GM12878 (cell line): ENCODE data around the gene ADM2. TPM values are rescaled to one million over a fixed set of nuclear protein-coding genes. Genes with fewer than 3 reads are reported as not detected.
A peak's percentile ranks its signal among the peaks of the same experiment; 100 is the strongest.

ENCODE experiments used
- ATAC-seq: fragments of 200-7000 bp; cut with Tn5 transposase; 3 replicates; pipeline ENCODE4 v1.9.1; 2020; ENCODE audit warnings: mild to moderate bottlenecking, moderate library complexity
- BruUV-seq: library from RNA; stranded (reverse); fragments of 400-500 nt; replicated peaks from 2 replicates; lab custom pipeline; 2021; lab: Mats Ljungman, UMichigan
- CTCF ChIA-PET: fragments of 300-600 bp; sonication (Branson Sonifier 250); formaldehyde crosslinking; extraction: SDS; loops from one replicate; lab custom pipeline; 2021; ENCODE audit warnings: inconsistent platforms; lab: Yijun Ruan, JAX
- POLR2A ChIA-PET: fragments of 350-600 bp; formaldehyde crosslinking; extraction: SDS; loops from one replicate; lab custom pipeline; 2021; ENCODE audit warnings: inconsistent platforms; lab: Charles Lee
- RAD21 ChIA-PET: fragments of 300-600 bp; sonication (Branson Sonifier 250); formaldehyde crosslinking; loops from one replicate; lab custom pipeline; 2023; ENCODE audit warnings: antibody characterized with exemption; ENCODE audit not compliant: unreplicated experiment; lab: Charles Lee
- SMC1A ChIA-PET: fragments of 300-600 bp; sonication (Branson Sonifier 250); formaldehyde crosslinking; loops from one replicate; lab custom pipeline; 2023; ENCODE audit not compliant: unreplicated experiment, uncharacterized antibody; lab: Charles Lee
- DNase-seq: peaks from one replicate; pipeline ENCODE4 v3.0.0-alpha.2; 2011; ENCODE audit warnings: low read depth, low spot score
- FAIRE-seq: peaks from 3 replicates; lab custom pipeline; 2011; peaks lifted over from hg19 to GRCh38; lab: Jason Lieb, UNC
- H2AFZ ChIP-seq: 2 replicates; pipeline ENCODE4 v1.6.0; 2011; ENCODE audit warnings: low read depth, low read length, control low read depth; ENCODE audit not compliant: control insufficient read depth
- H3K27ac ChIP-seq: 2 replicates; pipeline ENCODE4 v1.5.1; 2011; ENCODE audit warnings: control low read depth; ENCODE audit not compliant: control insufficient read depth, insufficient read depth
- H3K27me3 ChIP-seq, 2 experiments: replicated peaks in 1 of 2; 2 replicates each; pipeline versions ENCODE4 v1.6.0 to v1.6.1; 2011; ENCODE audit warnings: low read length in 1 of 2; ENCODE audit not compliant: control insufficient read depth in 2 of 2, insufficient read depth in 2 of 2
- H3K36me3 ChIP-seq, 2 experiments: 2 replicates each; pipeline ENCODE4 v1.5.1; 2011; ENCODE audit warnings: low read length in 1 of 2; ENCODE audit not compliant: control insufficient read depth in 2 of 2, insufficient read depth in 2 of 2
- H3K4me1 ChIP-seq: 2 replicates; pipeline ENCODE4 v1.6.1; 2011; ENCODE audit warnings: mild to moderate bottlenecking, low read length, moderate library complexity, mixed read lengths; ENCODE audit not compliant: control insufficient read depth, insufficient read depth
- H3K4me2 ChIP-seq: 2 replicates; pipeline ENCODE4 v1.6.0; 2011; ENCODE audit warnings: control low read depth; ENCODE audit not compliant: control insufficient read depth, insufficient read depth
- H3K4me3 ChIP-seq: fragments of 200-600 bp; sonication (generic); 2 replicates; pipeline ENCODE4 v1.5.1; 2016
- H3K79me2 ChIP-seq: 2 replicates; pipeline ENCODE4 v1.6.0; 2011; ENCODE audit warnings: low read length; ENCODE audit not compliant: control insufficient read depth, insufficient read depth
- H3K9ac ChIP-seq: 2 replicates; pipeline ENCODE4 v1.8.0; 2011; ENCODE audit warnings: low read length, control low read depth, mixed read lengths; ENCODE audit not compliant: control insufficient read depth, insufficient read depth
- H3K9me3 ChIP-seq: replicated peaks from 3 replicates; pipeline ENCODE4 v1.5.1; 2011; ENCODE audit warnings: mild to moderate bottlenecking, low read length; ENCODE audit not compliant: control insufficient read depth, insufficient read depth
- H4K20me1 ChIP-seq: 2 replicates; pipeline ENCODE4 v1.6.0; 2011; ENCODE audit not compliant: control insufficient read depth, insufficient read depth
- IKZF1 ChIP-seq: fragments of 450-650 bp; conservative IDR thresholded peaks from 2 replicates; pipeline ENCODE4 v1.6.1; 2017; ENCODE audit warnings: antibody characterized with exemption, mild to moderate bottlenecking
- NR2C2 ChIP-seq: IDR thresholded peaks from 2 replicates; pipeline ENCODE4 v1.6.1; 2011; ENCODE audit warnings: borderline replicate concordance, low read depth; ENCODE audit not compliant: control insufficient read depth, insufficient read length
- POU2F2 ChIP-seq: IDR thresholded peaks from 3 replicates; pipeline ENCODE4 v1.6.1; 2011; ENCODE audit warnings: low read depth, mild to moderate bottlenecking, low read length, borderline replicate concordance
- RAD21 ChIP-seq: IDR thresholded peaks from 2 replicates; pipeline ENCODE4 v1.6.1; 2011; ENCODE audit warnings: mild to moderate bottlenecking, low read depth, low read length, moderate library complexity; ENCODE audit not compliant: insufficient read depth
- RB1 ChIP-seq: fragments of 450-650 bp; formaldehyde crosslinking; IDR thresholded peaks from 2 replicates; pipeline ENCODE4 v1.6.1; 2017; ENCODE audit warnings: mild to moderate bottlenecking, borderline replicate concordance
- YY1 ChIP-seq: IDR thresholded peaks from 2 replicates; pipeline ENCODE4 v1.6.1; 2011; ENCODE audit warnings: low read depth, mild to moderate bottlenecking, low read length
- WGBS: methylation state at CpG from one replicate; pipeline ENCODE4 v1.1.6; 2016; ENCODE audit warnings: low lambda C conversion rate; ENCODE audit not compliant: insufficient replicate concordance, insufficient coverage; ENCODE audit errors: missing lambda C conversion rate; 5-methylcytosine and 5-hydroxymethylcytosine counted together
- in situ Hi-C: fragments of 300-500 bp; cut with MboI; formaldehyde crosslinking; loops from 9 replicates; pipeline ENCODE4 v1.14.3; 2018; ENCODE audit warnings: mixed read lengths
- intact Hi-C: fragments of 100-400 bp; cut with micrococcal nuclease; formaldehyde crosslinking; loops from one replicate; pipeline ENCODE4 v1.14.2; 2022; ENCODE audit not compliant: unreplicated experiment
- polyA plus RNA-seq, 11 experiments: library from polyadenylated mRNA; depleted of rRNA in 4 of 11; unstranded in 6 of 11; stranded (reverse) in 5 of 11; fragments of >200 nt; fragmentation: Nextera tagmentation in 4 of 11; fragmentation: Illumina TruSeq in 1 of 11; extraction: Ambion mirVana in 4 of 11; extraction: Trizol in 1 of 11; gene quantifications; 1 replicate in 1 of 11; 2 replicates in 10 of 11; pipeline versions ENCODE4 v1.2.1 to v1.2.3, GENCODE V29; 2011 to 2016; ENCODE audit warnings: inconsistent platforms in 2 of 11, missing spikeins in 2 of 11, low read depth in 1 of 11
- total RNA-seq, 4 experiments: library from RNA; depleted of rRNA in 3 of 4; stranded (reverse); fragments of >200 nt in 3 of 4; fragmentation: Illumina TruSeq in 1 of 4; extraction: Trizol in 1 of 4; gene quantifications; 2 replicates each; pipeline versions ENCODE4 v1.2.1 to v1.2.3, GENCODE V29; 2013 to 2021
- TF ChIP-seq, protein P1 (sequence below): fragments of 450-650 bp; IDR thresholded peaks from 2 replicates; pipeline ENCODE4 v1.6.1; 2017; ENCODE audit warnings: antibody characterized with exemption, mild to moderate bottlenecking, moderate library complexity
- TF ChIP-seq, protein P2 (sequence below), 3 experiments: IDR thresholded peaks in 2 of 3; conservative IDR thresholded peaks in 1 of 3; 2 replicates each; pipeline ENCODE4 v1.5.1; 2011; ENCODE audit warnings: low read depth in 3 of 3, low read length in 3 of 3, mild to moderate bottlenecking in 3 of 3, control low read depth in 2 of 3, moderate library complexity in 2 of 3, inconsistent platforms in 1 of 3, mixed read lengths in 1 of 3; ENCODE audit not compliant: control insufficient read depth in 2 of 3, insufficient read depth in 1 of 3; ENCODE audit errors: extremely low read depth in 1 of 3
- TF ChIP-seq, protein P3 (sequence below): IDR thresholded peaks from 2 replicates; pipeline ENCODE4 v1.6.1; 2012; ENCODE audit warnings: low read depth, low read length, improper control_type of control experiment
- TF ChIP-seq, protein P4 (sequence below): IDR thresholded peaks from 2 replicates; pipeline ENCODE4 v1.6.1; 2012; ENCODE audit warnings: mild to moderate bottlenecking, low read depth, low read length

The ADM2 gene
- total and polyA plus RNA-seq, 10 of the 15 experiments (the other 5 are each of a cell fraction or from before 2014, with no cell fraction given): 0.02 to 0.33 (median 0.12) TPM; not detected in 2

DNA sequence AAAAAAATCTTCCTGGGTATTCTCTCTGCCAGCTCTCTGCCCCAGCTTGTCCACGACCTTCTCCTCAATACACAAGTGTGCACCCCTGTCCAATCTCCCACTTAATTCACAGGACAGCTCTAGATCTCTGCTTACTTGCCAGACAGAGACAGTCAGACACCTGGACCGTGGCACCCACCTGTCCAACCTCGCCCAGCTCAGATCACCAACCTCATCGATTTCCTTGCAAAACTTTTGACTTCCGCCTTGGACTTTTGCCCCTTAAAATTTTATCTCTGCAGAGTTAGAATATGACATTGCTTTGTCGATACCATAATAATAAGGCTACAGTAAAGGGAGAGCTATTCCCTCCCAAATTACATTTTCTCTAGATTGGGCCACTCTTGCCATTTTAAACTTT, 15.8 kb downstream of the ADM2 start (continued):
- TF ChIP-seq, protein P1, sequence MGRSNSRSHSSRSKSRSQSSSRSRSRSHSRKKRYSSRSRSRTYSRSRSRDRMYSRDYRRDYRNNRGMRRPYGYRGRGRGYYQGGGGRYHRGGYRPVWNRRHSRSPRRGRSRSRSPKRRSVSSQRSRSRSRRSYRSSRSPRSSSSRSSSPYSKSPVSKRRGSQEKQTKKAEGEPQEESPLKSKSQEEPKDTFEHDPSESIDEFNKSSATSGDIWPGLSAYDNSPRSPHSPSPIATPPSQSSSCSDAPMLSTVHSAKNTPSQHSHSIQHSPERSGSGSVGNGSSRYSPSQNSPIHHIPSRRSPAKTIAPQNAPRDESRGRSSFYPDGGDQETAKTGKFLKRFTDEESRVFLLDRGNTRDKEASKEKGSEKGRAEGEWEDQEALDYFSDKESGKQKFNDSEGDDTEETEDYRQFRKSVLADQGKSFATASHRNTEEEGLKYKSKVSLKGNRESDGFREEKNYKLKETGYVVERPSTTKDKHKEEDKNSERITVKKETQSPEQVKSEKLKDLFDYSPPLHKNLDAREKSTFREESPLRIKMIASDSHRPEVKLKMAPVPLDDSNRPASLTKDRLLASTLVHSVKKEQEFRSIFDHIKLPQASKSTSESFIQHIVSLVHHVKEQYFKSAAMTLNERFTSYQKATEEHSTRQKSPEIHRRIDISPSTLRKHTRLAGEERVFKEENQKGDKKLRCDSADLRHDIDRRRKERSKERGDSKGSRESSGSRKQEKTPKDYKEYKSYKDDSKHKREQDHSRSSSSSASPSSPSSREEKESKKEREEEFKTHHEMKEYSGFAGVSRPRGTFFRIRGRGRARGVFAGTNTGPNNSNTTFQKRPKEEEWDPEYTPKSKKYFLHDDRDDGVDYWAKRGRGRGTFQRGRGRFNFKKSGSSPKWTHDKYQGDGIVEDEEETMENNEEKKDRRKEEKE: no peak
- TF ChIP-seq NR2C2: no peak

DNA sequence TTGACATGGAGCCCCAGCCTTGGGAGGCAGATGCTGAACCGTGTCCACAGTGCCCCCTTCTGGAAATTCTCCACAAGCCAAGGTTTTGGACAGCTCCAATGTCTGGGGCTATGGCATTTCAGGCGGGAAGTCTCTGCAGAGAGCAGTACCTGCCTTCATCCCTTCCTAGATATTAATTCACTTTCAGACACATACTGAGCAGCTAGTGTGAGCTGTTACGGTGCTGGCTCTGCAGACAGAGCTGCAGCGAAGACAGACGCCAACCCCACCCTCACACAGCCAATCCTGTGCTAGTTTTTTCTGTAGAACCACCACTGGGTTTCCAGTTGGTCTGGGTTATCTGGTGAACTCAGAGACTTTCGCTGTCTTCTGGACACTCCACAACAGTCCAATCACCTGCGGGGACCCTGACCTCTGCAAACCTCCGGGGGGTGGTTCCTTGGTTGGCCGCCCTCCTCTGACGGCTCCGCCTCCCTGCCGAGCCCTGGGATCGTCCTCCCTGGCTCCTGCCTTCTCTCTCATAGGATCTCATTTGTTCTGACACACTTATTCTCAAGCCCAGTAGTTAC, 17.1 kb downstream of the ADM2 start:
- no peak for DNase-seq
- no peaks in the 10 kb centered on the region for H3K27me3 ChIP-seq
- H3K27ac ChIP-seq: no peak overlapping the region
- no peaks in the 10 kb centered on the region for H4K20me1 ChIP-seq
- peak; percentile 96 for ATAC-seq
- SMC1A ChIA-PET: interaction anchor here (0.9 to 2.1 kb wide), 6 partner anchors 9 to 259 kb away, joined by 3 to 8 read pairs (median 4); partner anchors contain the start of genes LMF2, NCAPH2 and TUBGCP6
- RAD21 ChIA-PET: interaction anchor here (0.8 to 3.0 kb wide), 8 partner anchors 9 to 257 kb away, joined by 3 to 16 read pairs (median 5); partner anchors contain the start of genes HDAC10, LMF2, NCAPH2 and SCO2
- intact Hi-C loops: loop anchor here (2.0 to 5.0 kb wide), 2 partner anchors 42 to 246 kb away; partner anchors contain the start of gene HDAC10
- in situ Hi-C loops: loop anchor here (10.0 kb wide), 1 partner anchor 244 kb away; the partner anchor contains the start of gene HDAC10
- POLR2A ChIA-PET: interaction anchor here (1.4 kb wide), 1 partner anchor 27 kb away, joined by 4 read pairs; the partner anchor contains the start of gene SCO2
- CTCF ChIA-PET: interaction anchor here (0.7 to 4.8 kb wide), 28 partner anchors 10 to 259 kb away, joined by 3 to 29 read pairs (median 5); partner anchors contain the start of genes HDAC10, LMF2, MIOX and NCAPH2
- H3K36me3 ChIP-seq: peaks cover 0 to under 1% of the 10 kb centered on the region in 2 experiments; a peak in 2 of 4 replicates
- peak; percentile 38 for FAIRE-seq
- no peak overlapping the region for H2AFZ ChIP-seq
- no peaks in the 10 kb centered on the region for H3K9me3 ChIP-seq
- BruUV-seq: no TSS peak
- H3K9ac ChIP-seq: no peak overlapping the region
- no peaks in the 10 kb centered on the region for H3K4me1 ChIP-seq
- no peak overlapping the region for H3K4me3 ChIP-seq
- no peaks in the 10 kb centered on the region for H3K79me2 ChIP-seq
- no peak overlapping the region for H3K4me2 ChIP-seq
- 49% methylated on average over 13 of the region's 13 CpGs for WGBS
- TF ChIP-seq IKZF1 (no peak), YY1 (0 out of 2 replicates have a peak, but pooled peaks have one; percentile 43), RB1 (peak; percentile 61; the same call in 1 of the 2 replicates), RAD21 (peak; percentile 82), POU2F2 (no peak)
- TF ChIP-seq, protein P2, sequence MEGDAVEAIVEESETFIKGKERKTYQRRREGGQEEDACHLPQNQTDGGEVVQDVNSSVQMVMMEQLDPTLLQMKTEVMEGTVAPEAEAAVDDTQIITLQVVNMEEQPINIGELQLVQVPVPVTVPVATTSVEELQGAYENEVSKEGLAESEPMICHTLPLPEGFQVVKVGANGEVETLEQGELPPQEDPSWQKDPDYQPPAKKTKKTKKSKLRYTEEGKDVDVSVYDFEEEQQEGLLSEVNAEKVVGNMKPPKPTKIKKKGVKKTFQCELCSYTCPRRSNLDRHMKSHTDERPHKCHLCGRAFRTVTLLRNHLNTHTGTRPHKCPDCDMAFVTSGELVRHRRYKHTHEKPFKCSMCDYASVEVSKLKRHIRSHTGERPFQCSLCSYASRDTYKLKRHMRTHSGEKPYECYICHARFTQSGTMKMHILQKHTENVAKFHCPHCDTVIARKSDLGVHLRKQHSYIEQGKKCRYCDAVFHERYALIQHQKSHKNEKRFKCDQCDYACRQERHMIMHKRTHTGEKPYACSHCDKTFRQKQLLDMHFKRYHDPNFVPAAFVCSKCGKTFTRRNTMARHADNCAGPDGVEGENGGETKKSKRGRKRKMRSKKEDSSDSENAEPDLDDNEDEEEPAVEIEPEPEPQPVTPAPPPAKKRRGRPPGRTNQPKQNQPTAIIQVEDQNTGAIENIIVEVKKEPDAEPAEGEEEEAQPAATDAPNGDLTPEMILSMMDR (IDR thresholded peaks at IDR 0.05 in 2 of 3, conservative IDR thresholded peaks at IDR 0.05 in 1 of 3; ENCODE audit: control insufficient read depth in 2 of 3, extremely low read depth in 1 of 3, insufficient read depth in 1 of 3, low read depth in 3 of 3, low read length in 3 of 3): peak; percentile 70 to 79 (median 71)
- TF ChIP-seq, protein P3, sequence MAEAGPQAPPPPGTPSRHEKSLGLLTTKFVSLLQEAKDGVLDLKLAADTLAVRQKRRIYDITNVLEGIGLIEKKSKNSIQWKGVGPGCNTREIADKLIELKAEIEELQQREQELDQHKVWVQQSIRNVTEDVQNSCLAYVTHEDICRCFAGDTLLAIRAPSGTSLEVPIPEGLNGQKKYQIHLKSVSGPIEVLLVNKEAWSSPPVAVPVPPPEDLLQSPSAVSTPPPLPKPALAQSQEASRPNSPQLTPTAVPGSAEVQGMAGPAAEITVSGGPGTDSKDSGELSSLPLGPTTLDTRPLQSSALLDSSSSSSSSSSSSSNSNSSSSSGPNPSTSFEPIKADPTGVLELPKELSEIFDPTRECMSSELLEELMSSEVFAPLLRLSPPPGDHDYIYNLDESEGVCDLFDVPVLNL: no peak
- TF ChIP-seq, protein P4, sequence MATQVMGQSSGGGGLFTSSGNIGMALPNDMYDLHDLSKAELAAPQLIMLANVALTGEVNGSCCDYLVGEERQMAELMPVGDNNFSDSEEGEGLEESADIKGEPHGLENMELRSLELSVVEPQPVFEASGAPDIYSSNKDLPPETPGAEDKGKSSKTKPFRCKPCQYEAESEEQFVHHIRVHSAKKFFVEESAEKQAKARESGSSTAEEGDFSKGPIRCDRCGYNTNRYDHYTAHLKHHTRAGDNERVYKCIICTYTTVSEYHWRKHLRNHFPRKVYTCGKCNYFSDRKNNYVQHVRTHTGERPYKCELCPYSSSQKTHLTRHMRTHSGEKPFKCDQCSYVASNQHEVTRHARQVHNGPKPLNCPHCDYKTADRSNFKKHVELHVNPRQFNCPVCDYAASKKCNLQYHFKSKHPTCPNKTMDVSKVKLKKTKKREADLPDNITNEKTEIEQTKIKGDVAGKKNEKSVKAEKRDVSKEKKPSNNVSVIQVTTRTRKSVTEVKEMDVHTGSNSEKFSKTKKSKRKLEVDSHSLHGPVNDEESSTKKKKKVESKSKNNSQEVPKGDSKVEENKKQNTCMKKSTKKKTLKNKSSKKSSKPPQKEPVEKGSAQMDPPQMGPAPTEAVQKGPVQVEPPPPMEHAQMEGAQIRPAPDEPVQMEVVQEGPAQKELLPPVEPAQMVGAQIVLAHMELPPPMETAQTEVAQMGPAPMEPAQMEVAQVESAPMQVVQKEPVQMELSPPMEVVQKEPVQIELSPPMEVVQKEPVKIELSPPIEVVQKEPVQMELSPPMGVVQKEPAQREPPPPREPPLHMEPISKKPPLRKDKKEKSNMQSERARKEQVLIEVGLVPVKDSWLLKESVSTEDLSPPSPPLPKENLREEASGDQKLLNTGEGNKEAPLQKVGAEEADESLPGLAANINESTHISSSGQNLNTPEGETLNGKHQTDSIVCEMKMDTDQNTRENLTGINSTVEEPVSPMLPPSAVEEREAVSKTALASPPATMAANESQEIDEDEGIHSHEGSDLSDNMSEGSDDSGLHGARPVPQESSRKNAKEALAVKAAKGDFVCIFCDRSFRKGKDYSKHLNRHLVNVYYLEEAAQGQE: peak; percentile 66; the same call in 1 of the 2 replicates
